GM12878 (cell line): ENCODE results near the gene SLC12A3. TPM values are rescaled to one million over a fixed set of nuclear protein-coding genes. Genes with fewer than 3 reads are reported as not detected.

Experiments used
- ATAC-seq: fragments of 200-7000 bp; cut with Tn5 transposase; 3 replicates; pipeline ENCODE4 v1.9.1; 2020; ENCODE audit warnings: mild to moderate bottlenecking, moderate library complexity
- BruUV-seq: library from RNA; stranded (reverse); fragments of 400-500 nt; replicated peaks from 2 replicates; lab custom pipeline; 2021; lab: Mats Ljungman, UMichigan
- CTCF ChIA-PET: fragments of 300-600 bp; sonication (Branson Sonifier 250); formaldehyde crosslinking; extraction: SDS; loops from one replicate; lab custom pipeline; 2021; ENCODE audit warnings: inconsistent platforms; lab: Yijun Ruan, JAX
- POLR2A ChIA-PET: fragments of 350-600 bp; formaldehyde crosslinking; extraction: SDS; loops from one replicate; lab custom pipeline; 2021; ENCODE audit warnings: inconsistent platforms; lab: Charles Lee
- RAD21 ChIA-PET: fragments of 300-600 bp; sonication (Branson Sonifier 250); formaldehyde crosslinking; loops from one replicate; lab custom pipeline; 2023; ENCODE audit warnings: antibody characterized with exemption; ENCODE audit not compliant: unreplicated experiment; lab: Charles Lee
- SMC1A ChIA-PET: fragments of 300-600 bp; sonication (Branson Sonifier 250); formaldehyde crosslinking; loops from one replicate; lab custom pipeline; 2023; ENCODE audit not compliant: unreplicated experiment, uncharacterized antibody; lab: Charles Lee
- DNase-seq: peaks from one replicate; pipeline ENCODE4 v3.0.0-alpha.2; 2011; ENCODE audit warnings: low read depth, low spot score
- FAIRE-seq: peaks from 3 replicates; lab custom pipeline; 2011; peaks lifted over from hg19 to GRCh38; lab: Jason Lieb, UNC
- H2AFZ ChIP-seq: 2 replicates; pipeline ENCODE4 v1.6.0; 2011; ENCODE audit warnings: low read depth, low read length, control low read depth; ENCODE audit not compliant: control insufficient read depth
- H3K27ac ChIP-seq: 2 replicates; pipeline ENCODE4 v1.5.1; 2011; ENCODE audit warnings: control low read depth; ENCODE audit not compliant: control insufficient read depth, insufficient read depth
- H3K27me3 ChIP-seq, 2 experiments: replicated peaks in 1 of 2; 2 replicates each; pipeline versions ENCODE4 v1.6.0 to v1.6.1; 2011; ENCODE audit warnings: low read length in 1 of 2; ENCODE audit not compliant: control insufficient read depth in 2 of 2, insufficient read depth in 2 of 2
- H3K36me3 ChIP-seq, 2 experiments: 2 replicates each; pipeline ENCODE4 v1.5.1; 2011; ENCODE audit warnings: low read length in 1 of 2; ENCODE audit not compliant: control insufficient read depth in 2 of 2, insufficient read depth in 2 of 2
- H3K4me1 ChIP-seq: 2 replicates; pipeline ENCODE4 v1.6.1; 2011; ENCODE audit warnings: mild to moderate bottlenecking, low read length, moderate library complexity, mixed read lengths; ENCODE audit not compliant: control insufficient read depth, insufficient read depth
- H3K4me2 ChIP-seq: 2 replicates; pipeline ENCODE4 v1.6.0; 2011; ENCODE audit warnings: control low read depth; ENCODE audit not compliant: control insufficient read depth, insufficient read depth
- H3K4me3 ChIP-seq: fragments of 200-600 bp; sonication (generic); 2 replicates; pipeline ENCODE4 v1.5.1; 2016
- H3K79me2 ChIP-seq: 2 replicates; pipeline ENCODE4 v1.6.0; 2011; ENCODE audit warnings: low read length; ENCODE audit not compliant: control insufficient read depth, insufficient read depth
- H3K9ac ChIP-seq: 2 replicates; pipeline ENCODE4 v1.8.0; 2011; ENCODE audit warnings: low read length, control low read depth, mixed read lengths; ENCODE audit not compliant: control insufficient read depth, insufficient read depth
- H3K9me3 ChIP-seq: replicated peaks from 3 replicates; pipeline ENCODE4 v1.5.1; 2011; ENCODE audit warnings: mild to moderate bottlenecking, low read length; ENCODE audit not compliant: control insufficient read depth, insufficient read depth
- H4K20me1 ChIP-seq: 2 replicates; pipeline ENCODE4 v1.6.0; 2011; ENCODE audit not compliant: control insufficient read depth, insufficient read depth
- BHLHE40 ChIP-seq, 2 experiments: fragments of 450-650 bp in 1 of 2; IDR thresholded peaks; 2 replicates each; pipeline ENCODE4 v1.6.1; 2011 to 2017; ENCODE audit warnings: low read depth in 2 of 2, borderline replicate concordance in 1 of 2, improper control_type of control experiment in 1 of 2, low read length in 1 of 2, mild to moderate bottlenecking in 1 of 2
- CHD4 ChIP-seq: fragments of 200-600 bp; sonication (generic); IDR thresholded peaks from 2 replicates; pipeline ENCODE4 v1.6.1; 2016; ENCODE audit warnings: mild to moderate bottlenecking
- NR2C1 ChIP-seq: fragments of 450-650 bp; IDR thresholded peaks from 2 replicates; pipeline ENCODE4 v1.6.1; 2017; ENCODE audit warnings: antibody characterized with exemption, mild to moderate bottlenecking, moderate library complexity
- PAX5 ChIP-seq: IDR thresholded peaks from 2 replicates; pipeline ENCODE4 v1.6.1; 2011; ENCODE audit warnings: low read depth, low read length, borderline replicate concordance
- POU2F2 ChIP-seq: IDR thresholded peaks from 3 replicates; pipeline ENCODE4 v1.6.1; 2011; ENCODE audit warnings: low read depth, mild to moderate bottlenecking, low read length, borderline replicate concordance
- SIN3A ChIP-seq: IDR thresholded peaks from 2 replicates; pipeline ENCODE4 v1.6.1; 2012; ENCODE audit warnings: low read depth, low read length, improper control_type of control experiment
- ZNF217 ChIP-seq: fragments of 450-650 bp; IDR thresholded peaks from 2 replicates; pipeline ENCODE4 v1.6.1; 2017; ENCODE audit warnings: antibody characterized with exemption, mild to moderate bottlenecking
- ZNF622 ChIP-seq: fragments of 450-650 bp; IDR thresholded peaks from 2 replicates; pipeline ENCODE4 v1.6.1; 2017; ENCODE audit warnings: mild to moderate bottlenecking, inconsistent platforms
- WGBS: methylation state at CpG from one replicate; pipeline ENCODE4 v1.1.6; 2016; ENCODE audit warnings: low lambda C conversion rate; ENCODE audit not compliant: insufficient replicate concordance, insufficient coverage; ENCODE audit errors: missing lambda C conversion rate; 5-methylcytosine and 5-hydroxymethylcytosine counted together
- in situ Hi-C: fragments of 300-500 bp; cut with MboI; formaldehyde crosslinking; loops from 9 replicates; pipeline ENCODE4 v1.14.3; 2018; ENCODE audit warnings: mixed read lengths
- intact Hi-C: fragments of 100-400 bp; cut with micrococcal nuclease; formaldehyde crosslinking; loops from one replicate; pipeline ENCODE4 v1.14.2; 2022; ENCODE audit not compliant: unreplicated experiment
- polyA plus RNA-seq, 11 experiments: library from polyadenylated mRNA; depleted of rRNA in 4 of 11; unstranded in 6 of 11; stranded (reverse) in 5 of 11; fragments of >200 nt; fragmentation: Nextera tagmentation in 4 of 11; fragmentation: Illumina TruSeq in 1 of 11; extraction: Ambion mirVana in 4 of 11; extraction: Trizol in 1 of 11; gene quantifications; 1 replicate in 1 of 11; 2 replicates in 10 of 11; pipeline versions ENCODE4 v1.2.1 to v1.2.3, GENCODE V29; 2011 to 2016; ENCODE audit warnings: inconsistent platforms in 2 of 11, missing spikeins in 2 of 11, low read depth in 1 of 11
- total RNA-seq, 4 experiments: library from RNA; depleted of rRNA in 3 of 4; stranded (reverse); fragments of >200 nt in 3 of 4; fragmentation: Illumina TruSeq in 1 of 4; extraction: Trizol in 1 of 4; gene quantifications; 2 replicates each; pipeline versions ENCODE4 v1.2.1 to v1.2.3, GENCODE V29; 2013 to 2021
- TF ChIP-seq, protein P1 (sequence below): fragments of 450-650 bp; IDR thresholded peaks from 2 replicates; pipeline ENCODE4 v1.6.1; 2017; ENCODE audit warnings: antibody characterized with exemption, mild to moderate bottlenecking, moderate library complexity
- TF ChIP-seq, protein P2 (sequence below): fragments of 450-650 bp; conservative IDR thresholded peaks from 2 replicates; pipeline ENCODE4 v1.6.1; 2017; ENCODE audit warnings: mild to moderate bottlenecking, moderate library complexity
- TF ChIP-seq, protein P3 (sequence below): IDR thresholded peaks from 2 replicates; pipeline ENCODE4 v1.6.1; 2012; ENCODE audit warnings: mild to moderate bottlenecking, low read depth, low read length
- TF ChIP-seq, protein P4 (sequence below): fragments of 450-650 bp; IDR thresholded peaks from 2 replicates; pipeline ENCODE4 v1.6.1; 2016; ENCODE audit warnings: mild to moderate bottlenecking

SLC12A3 gene
- total and polyA plus RNA-seq, 10 of the 15 experiments (the other 5 are each of a cell fraction or from before 2014, with no cell fraction given): 0.05 to 6.3 (median 3.1) TPM

DNA sequence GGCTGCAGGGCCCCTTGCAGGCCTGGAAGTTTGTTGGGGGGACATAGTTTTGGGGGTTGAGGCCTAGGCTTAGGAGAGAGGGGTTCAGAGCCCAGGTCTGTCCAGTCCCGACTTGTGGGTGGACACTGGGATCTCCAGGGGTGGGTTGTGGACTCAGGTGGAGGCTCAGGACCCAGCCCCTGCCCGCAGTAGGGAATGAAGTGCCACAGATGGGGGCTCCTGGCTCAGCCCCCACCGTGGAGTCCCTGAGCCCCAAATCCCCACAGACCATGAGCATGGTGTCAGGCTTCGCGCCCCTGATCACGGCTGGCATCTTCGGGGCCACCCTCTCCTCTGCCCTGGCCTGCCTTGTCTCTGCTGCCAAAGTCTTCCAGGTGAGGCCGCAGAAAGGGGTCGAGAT lies 14.3 kb downstream of the SLC12A3 start (continued):
- TF ChIP-seq, protein P1, sequence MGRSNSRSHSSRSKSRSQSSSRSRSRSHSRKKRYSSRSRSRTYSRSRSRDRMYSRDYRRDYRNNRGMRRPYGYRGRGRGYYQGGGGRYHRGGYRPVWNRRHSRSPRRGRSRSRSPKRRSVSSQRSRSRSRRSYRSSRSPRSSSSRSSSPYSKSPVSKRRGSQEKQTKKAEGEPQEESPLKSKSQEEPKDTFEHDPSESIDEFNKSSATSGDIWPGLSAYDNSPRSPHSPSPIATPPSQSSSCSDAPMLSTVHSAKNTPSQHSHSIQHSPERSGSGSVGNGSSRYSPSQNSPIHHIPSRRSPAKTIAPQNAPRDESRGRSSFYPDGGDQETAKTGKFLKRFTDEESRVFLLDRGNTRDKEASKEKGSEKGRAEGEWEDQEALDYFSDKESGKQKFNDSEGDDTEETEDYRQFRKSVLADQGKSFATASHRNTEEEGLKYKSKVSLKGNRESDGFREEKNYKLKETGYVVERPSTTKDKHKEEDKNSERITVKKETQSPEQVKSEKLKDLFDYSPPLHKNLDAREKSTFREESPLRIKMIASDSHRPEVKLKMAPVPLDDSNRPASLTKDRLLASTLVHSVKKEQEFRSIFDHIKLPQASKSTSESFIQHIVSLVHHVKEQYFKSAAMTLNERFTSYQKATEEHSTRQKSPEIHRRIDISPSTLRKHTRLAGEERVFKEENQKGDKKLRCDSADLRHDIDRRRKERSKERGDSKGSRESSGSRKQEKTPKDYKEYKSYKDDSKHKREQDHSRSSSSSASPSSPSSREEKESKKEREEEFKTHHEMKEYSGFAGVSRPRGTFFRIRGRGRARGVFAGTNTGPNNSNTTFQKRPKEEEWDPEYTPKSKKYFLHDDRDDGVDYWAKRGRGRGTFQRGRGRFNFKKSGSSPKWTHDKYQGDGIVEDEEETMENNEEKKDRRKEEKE: no peak
- no peak for TF ChIP-seq POU2F2
- TF ChIP-seq CHD4: no peak
- no peak for TF ChIP-seq BHLHE40 (IDR thresholded peaks at IDR 0.05; ENCODE audit: borderline replicate concordance in 1 of 2, low read depth in 2 of 2, low read length in 1 of 2)

DNA sequence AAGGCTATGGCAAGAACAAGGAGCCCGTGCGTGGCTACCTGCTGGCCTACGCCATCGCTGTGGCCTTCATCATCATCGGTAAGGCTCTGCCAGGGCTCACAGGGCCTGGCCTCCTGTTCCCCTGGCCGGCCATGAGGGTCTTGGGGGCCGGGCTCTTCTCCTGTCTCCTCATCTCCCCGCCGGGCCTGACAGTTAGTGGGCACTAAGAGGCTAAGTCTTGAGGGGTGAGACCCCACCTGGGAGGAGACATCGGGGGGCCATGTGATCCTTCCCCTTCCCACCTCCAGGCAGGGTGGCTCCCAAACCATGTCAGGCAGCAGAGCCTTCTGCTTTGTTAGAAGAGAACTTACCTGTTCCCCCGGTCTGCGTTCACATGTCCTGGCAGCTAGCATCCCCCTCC lies 15.2 kb downstream of the SLC12A3 start:
- Histone ChIP-seq H3K27ac (no peak overlapping the region), H2AFZ (no peak overlapping the region), H3K4me2 (no peak overlapping the region), H3K9ac (no peak overlapping the region), H3K36me3 (no peaks in the 10 kb centered on the region), H3K27me3 (no peaks in the 10 kb centered on the region), H4K20me1 (no peaks in the 10 kb centered on the region), H3K4me3 (no peak overlapping the region), H3K4me1 (no peaks in the 10 kb centered on the region), H3K9me3 (no peaks in the 10 kb centered on the region), H3K79me2 (no peaks in the 10 kb centered on the region)
- ChIA-PET CTCF (interaction anchor here (1.2 kb wide), 1 partner anchor 71 kb away, joined by 3 read pairs; no protein-coding TSS in a partner anchor), SMC1A (no interaction called here), RAD21 (no interaction called here), POLR2A (no interaction called here)
- BruUV-seq: no TSS peak
- WGBS: 71% methylated on average over 12 of the region's 12 CpGs
- DNase-seq: no peak
- ATAC-seq: no peak
- FAIRE-seq: no peak
- in situ Hi-C loops (no loop called here), intact Hi-C loops (no loop called here)
- TF ChIP-seq SIN3A (no peak), NR2C1 (no peak), ZNF217 (no peak), ZNF622 (no peak), PAX5 (no peak)
- TF ChIP-seq, protein P2, sequence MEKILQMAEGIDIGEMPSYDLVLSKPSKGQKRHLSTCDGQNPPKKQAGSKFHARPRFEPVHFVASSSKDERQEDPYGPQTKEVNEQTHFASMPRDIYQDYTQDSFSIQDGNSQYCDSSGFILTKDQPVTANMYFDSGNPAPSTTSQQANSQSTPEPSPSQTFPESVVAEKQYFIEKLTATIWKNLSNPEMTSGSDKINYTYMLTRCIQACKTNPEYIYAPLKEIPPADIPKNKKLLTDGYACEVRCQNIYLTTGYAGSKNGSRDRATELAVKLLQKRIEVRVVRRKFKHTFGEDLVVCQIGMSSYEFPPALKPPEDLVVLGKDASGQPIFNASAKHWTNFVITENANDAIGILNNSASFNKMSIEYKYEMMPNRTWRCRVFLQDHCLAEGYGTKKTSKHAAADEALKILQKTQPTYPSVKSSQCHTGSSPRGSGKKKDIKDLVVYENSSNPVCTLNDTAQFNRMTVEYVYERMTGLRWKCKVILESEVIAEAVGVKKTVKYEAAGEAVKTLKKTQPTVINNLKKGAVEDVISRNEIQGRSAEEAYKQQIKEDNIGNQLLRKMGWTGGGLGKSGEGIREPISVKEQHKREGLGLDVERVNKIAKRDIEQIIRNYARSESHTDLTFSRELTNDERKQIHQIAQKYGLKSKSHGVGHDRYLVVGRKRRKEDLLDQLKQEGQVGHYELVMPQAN: no peak
- TF ChIP-seq, protein P3, sequence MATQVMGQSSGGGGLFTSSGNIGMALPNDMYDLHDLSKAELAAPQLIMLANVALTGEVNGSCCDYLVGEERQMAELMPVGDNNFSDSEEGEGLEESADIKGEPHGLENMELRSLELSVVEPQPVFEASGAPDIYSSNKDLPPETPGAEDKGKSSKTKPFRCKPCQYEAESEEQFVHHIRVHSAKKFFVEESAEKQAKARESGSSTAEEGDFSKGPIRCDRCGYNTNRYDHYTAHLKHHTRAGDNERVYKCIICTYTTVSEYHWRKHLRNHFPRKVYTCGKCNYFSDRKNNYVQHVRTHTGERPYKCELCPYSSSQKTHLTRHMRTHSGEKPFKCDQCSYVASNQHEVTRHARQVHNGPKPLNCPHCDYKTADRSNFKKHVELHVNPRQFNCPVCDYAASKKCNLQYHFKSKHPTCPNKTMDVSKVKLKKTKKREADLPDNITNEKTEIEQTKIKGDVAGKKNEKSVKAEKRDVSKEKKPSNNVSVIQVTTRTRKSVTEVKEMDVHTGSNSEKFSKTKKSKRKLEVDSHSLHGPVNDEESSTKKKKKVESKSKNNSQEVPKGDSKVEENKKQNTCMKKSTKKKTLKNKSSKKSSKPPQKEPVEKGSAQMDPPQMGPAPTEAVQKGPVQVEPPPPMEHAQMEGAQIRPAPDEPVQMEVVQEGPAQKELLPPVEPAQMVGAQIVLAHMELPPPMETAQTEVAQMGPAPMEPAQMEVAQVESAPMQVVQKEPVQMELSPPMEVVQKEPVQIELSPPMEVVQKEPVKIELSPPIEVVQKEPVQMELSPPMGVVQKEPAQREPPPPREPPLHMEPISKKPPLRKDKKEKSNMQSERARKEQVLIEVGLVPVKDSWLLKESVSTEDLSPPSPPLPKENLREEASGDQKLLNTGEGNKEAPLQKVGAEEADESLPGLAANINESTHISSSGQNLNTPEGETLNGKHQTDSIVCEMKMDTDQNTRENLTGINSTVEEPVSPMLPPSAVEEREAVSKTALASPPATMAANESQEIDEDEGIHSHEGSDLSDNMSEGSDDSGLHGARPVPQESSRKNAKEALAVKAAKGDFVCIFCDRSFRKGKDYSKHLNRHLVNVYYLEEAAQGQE: no peak
- TF ChIP-seq, protein P4, sequence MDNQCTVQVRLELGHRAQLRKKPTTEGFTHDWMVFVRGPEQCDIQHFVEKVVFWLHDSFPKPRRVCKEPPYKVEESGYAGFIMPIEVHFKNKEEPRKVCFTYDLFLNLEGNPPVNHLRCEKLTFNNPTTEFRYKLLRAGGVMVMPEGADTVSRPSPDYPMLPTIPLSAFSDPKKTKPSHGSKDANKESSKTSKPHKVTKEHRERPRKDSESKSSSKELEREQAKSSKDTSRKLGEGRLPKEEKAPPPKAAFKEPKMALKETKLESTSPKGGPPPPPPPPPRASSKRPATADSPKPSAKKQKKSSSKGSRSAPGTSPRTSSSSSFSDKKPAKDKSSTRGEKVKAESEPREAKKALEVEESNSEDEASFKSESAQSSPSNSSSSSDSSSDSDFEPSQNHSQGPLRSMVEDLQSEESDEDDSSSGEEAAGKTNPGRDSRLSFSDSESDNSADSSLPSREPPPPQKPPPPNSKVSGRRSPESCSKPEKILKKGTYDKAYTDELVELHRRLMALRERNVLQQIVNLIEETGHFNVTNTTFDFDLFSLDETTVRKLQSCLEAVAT: no peak
